ENCODE data around the gene PFDN1.

The PFDN1 gene

GRCh38 chr5:140238756-140239155 is 64.1 kb downstream of the PFDN1 start:
- no peak for DNase-seq (ENCODE audit: low read depth)

GRCh38 chr5:140236891-140237598 is 65.9 kb downstream of the PFDN1 start:
- DNase-seq (ENCODE audit: low read depth) = no peak

GRCh38 chr5:140235791-140236551 is 66.9 kb downstream of the PFDN1 start:
- no peak for DNase-seq (ENCODE audit: low read depth)

- DNase-seq (ENCODE audit: low read depth) = no peak
Measured at GRCh38 chr5:140234377-140234989, 68.4 kb downstream of the PFDN1 start.

- DNase-seq (ENCODE audit: low read depth) = no peak
Measured at GRCh38 chr5:140232731-140233130, 70.2 kb downstream of the PFDN1 start.

- DNase-seq (ENCODE audit: low read depth) = no peak
Measured at GRCh38 chr5:140230373-140230772, 72.5 kb downstream of the PFDN1 start.

- no peak for DNase-seq (ENCODE audit: low read depth)
Measured at GRCh38 chr5:140228364-140228837, 74.5 kb downstream of the PFDN1 start.

GRCh38 chr5:140227046-140227445 is 75.9 kb downstream of the PFDN1 start:
- DNase-seq (ENCODE audit: low read depth) = no peak

GRCh38 chr5:140225396-140225795 is 77.5 kb downstream of the PFDN1 start:
- DNase-seq (ENCODE audit: low read depth) = no peak

GRCh38 chr5:140224658-140225057 is 78.2 kb downstream of the PFDN1 start:
- no peak for DNase-seq (ENCODE audit: low read depth)

GRCh38 chr5:140223567-140223966 is 79.3 kb downstream of the PFDN1 start:
- no peak for DNase-seq (ENCODE audit: low read depth)

- DNase-seq (ENCODE audit: low read depth) = no peak
Measured at GRCh38 chr5:140222416-140222815, 80.5 kb downstream of the PFDN1 start.

GRCh38 chr5:140221697-140222223 is 81.1 kb downstream of the PFDN1 start:
- DNase-seq (ENCODE audit: low read depth) = no peak

GRCh38 chr5:140220698-140221064 is 82.2 kb downstream of the PFDN1 start:
- no peak for DNase-seq (ENCODE audit: low read depth)

GRCh38 chr5:140220032-140220697 is 82.7 kb downstream of the PFDN1 start:
- no peak for DNase-seq (ENCODE audit: low read depth)

GRCh38 chr5:140219068-140219991 is 83.6 kb downstream of the PFDN1 start:
- no peak for DNase-seq (ENCODE audit: low read depth)

- no peak for DNase-seq (ENCODE audit: low read depth)
Measured at GRCh38 chr5:140217299-140218026, 85.4 kb downstream of the PFDN1 start.

- no peak for DNase-seq (ENCODE audit: low read depth)
Measured at GRCh38 chr5:140216478-140217074, 86.3 kb downstream of the PFDN1 start.

- no peak for DNase-seq (ENCODE audit: low read depth)
Measured at GRCh38 chr5:140215276-140215675, 87.6 kb downstream of the PFDN1 start.

- DNase-seq (ENCODE audit: low read depth) = no peak
Measured at GRCh38 chr5:140214831-140215230, 88.1 kb downstream of the PFDN1 start.
